ENCODE results near the gene CLSTN2. TPM values are rescaled to one million over a fixed set of nuclear protein-coding genes. Genes with fewer than 3 reads are reported as not detected.

The CLSTN2 gene
- total RNA-seq, 1 donor from 2014 or later: 12.9 TPM

GRCh38 chr3:140572334-140572733 is 637.3 kb downstream of the CLSTN2 start:
- H3K36me3 Mint-ChIP-seq: no peaks in the 10 kb centered on the region
- no peak for TF ChIP-seq CTCF (conservative IDR thresholded peaks at IDR 0.05)
- H3K4me1 Mint-ChIP-seq (ENCODE audit: unreplicated experiment): peaks cover 15% of the 10 kb centered on the region
- H3K27ac Mint-ChIP-seq: no peak overlapping the region
- no peak overlapping the region for H3K4me3 Mint-ChIP-seq
- no peaks in the 10 kb centered on the region for H3K27me3 Mint-ChIP-seq
- no peaks in the 10 kb centered on the region for H3K9me3 Mint-ChIP-seq
- no peak for DNase-seq (ENCODE audit: extremely low spot score, unreplicated experiment)

GRCh38 chr3:140573011-140573410 is 638.0 kb downstream of the CLSTN2 start:
- no peak for TF ChIP-seq CTCF (conservative IDR thresholded peaks at IDR 0.05)
- H3K36me3 Mint-ChIP-seq: no peaks in the 10 kb centered on the region
- DNase-seq (ENCODE audit: extremely low spot score, unreplicated experiment): no peak
- H3K4me3 Mint-ChIP-seq: no peak overlapping the region
- H3K4me1 Mint-ChIP-seq (ENCODE audit: unreplicated experiment): peaks cover 15% of the 10 kb centered on the region
- H3K27ac Mint-ChIP-seq: peak overlapping the region; percentile 85
- H3K27me3 Mint-ChIP-seq: no peaks in the 10 kb centered on the region
- H3K9me3 Mint-ChIP-seq: no peaks in the 10 kb centered on the region

- Mint-ChIP-seq H3K27me3 (no peaks in the 10 kb centered on the region), H3K4me1 (ENCODE audit: unreplicated experiment) (peaks cover 15% of the 10 kb centered on the region), H3K36me3 (no peaks in the 10 kb centered on the region), H3K27ac (no peak overlapping the region), H3K4me3 (no peak overlapping the region), H3K9me3 (no peaks in the 10 kb centered on the region)
- no peak for TF ChIP-seq CTCF (conservative IDR thresholded peaks at IDR 0.05)
- no peak for DNase-seq (ENCODE audit: extremely low spot score, unreplicated experiment)
These were observed 639.4 kb downstream of the CLSTN2 start for GRCh38 chr3:140574375-140574774.

- no peaks in the 10 kb centered on the region for H3K27me3 Mint-ChIP-seq
- no peak for TF ChIP-seq CTCF (conservative IDR thresholded peaks at IDR 0.05)
These were observed 641.5 kb downstream of the CLSTN2 start for GRCh38 chr3:140576449-140576848.

GRCh38 chr3:140577911-140578310 is 642.9 kb downstream of the CLSTN2 start:
- no peak for TF ChIP-seq CTCF (conservative IDR thresholded peaks at IDR 0.05)
- Mint-ChIP-seq H3K4me3 (no peak overlapping the region), H3K9me3 (no peaks in the 10 kb centered on the region), H3K36me3 (no peaks in the 10 kb centered on the region), H3K27ac (no peak overlapping the region), H3K4me1 (ENCODE audit: unreplicated experiment) (peaks cover 2% of the 10 kb centered on the region), H3K27me3 (no peaks in the 10 kb centered on the region)
- no peak for DNase-seq (ENCODE audit: extremely low spot score, unreplicated experiment)

More at GRCh38 chr3:140576449-140576848, 641.5 kb downstream of the CLSTN2 start:
- Mint-ChIP-seq H3K4me3 (no peak overlapping the region), H3K9me3 (no peaks in the 10 kb centered on the region), H3K4me1 (ENCODE audit: unreplicated experiment) (peaks cover 9% of the 10 kb centered on the region), H3K36me3 (no peaks in the 10 kb centered on the region), H3K27ac (no peak overlapping the region)
- DNase-seq (ENCODE audit: extremely low spot score, unreplicated experiment): no peak

GRCh38 chr3:140579260-140579659 is 644.3 kb downstream of the CLSTN2 start:
- peak; percentile 55 for TF ChIP-seq CTCF (conservative IDR thresholded peaks at IDR 0.05)
- H3K27me3 Mint-ChIP-seq: no peaks in the 10 kb centered on the region
- no peak for DNase-seq (ENCODE audit: extremely low spot score, unreplicated experiment)
- H3K36me3 Mint-ChIP-seq: no peaks in the 10 kb centered on the region
- H3K9me3 Mint-ChIP-seq: no peaks in the 10 kb centered on the region
- H3K4me3 Mint-ChIP-seq: no peak overlapping the region
- H3K27ac Mint-ChIP-seq: no peak overlapping the region
- H3K4me1 Mint-ChIP-seq (ENCODE audit: unreplicated experiment): no peaks in the 10 kb centered on the region
